NCI-H1417 treated with DMSO at 0.1 percent for 48 hours (cell line): ENCODE measurements around the gene LTA.

Experiments used
- DNase-seq: peaks from one replicate; lab custom pipeline; 2025; lab: John Stamatoyannopoulos, UW

The LTA gene

DNA sequence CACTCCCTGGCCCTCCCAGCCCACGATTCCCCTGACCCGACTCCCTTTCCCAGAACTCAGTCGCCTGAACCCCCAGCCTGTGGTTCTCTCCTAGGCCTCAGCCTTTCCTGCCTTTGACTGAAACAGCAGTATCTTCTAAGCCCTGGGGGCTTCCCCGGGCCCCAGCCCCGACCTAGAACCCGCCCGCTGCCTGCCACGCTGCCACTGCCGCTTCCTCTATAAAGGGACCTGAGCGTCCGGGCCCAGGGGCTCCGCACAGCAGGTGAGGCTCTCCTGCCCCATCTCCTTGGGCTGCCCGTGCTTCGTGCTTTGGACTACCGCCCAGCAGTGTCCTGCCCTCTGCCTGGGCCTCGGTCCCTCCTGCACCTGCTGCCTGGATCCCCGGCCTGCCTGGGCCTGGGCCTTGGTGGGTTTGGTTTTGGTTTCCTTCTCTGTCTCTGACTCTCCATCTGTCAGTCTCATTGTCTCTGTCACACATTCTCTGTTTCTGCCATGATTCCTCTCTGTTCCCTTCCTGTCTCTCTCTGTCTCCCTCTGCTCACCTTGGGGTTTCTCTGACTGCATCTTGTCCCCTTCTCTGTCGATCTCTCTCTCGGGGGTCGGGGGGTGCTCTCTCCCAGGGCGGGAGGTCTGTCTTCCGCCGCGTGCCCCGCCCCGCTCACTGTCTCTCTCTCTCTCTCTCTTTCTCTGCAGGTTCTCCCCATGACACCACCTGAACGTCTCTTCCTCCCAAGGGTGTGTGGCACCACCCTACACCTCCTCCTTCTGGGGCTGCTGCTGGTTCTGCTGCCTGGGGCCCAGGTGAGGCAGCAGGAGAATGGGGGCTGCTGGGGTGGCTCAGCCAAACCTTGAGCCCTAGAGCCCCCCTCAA, at the start of gene LTA:
LTA (plus strand) TSS at position 249 of the 871 bp plus-strand sequence; CDS start at position 703, 454 bp downstream.
- DNase-seq: no peak

GRCh38 chr6:31525553-31525931, 46.5 kb upstream of the LTA start:
- no peak for DNase-seq

DNA sequence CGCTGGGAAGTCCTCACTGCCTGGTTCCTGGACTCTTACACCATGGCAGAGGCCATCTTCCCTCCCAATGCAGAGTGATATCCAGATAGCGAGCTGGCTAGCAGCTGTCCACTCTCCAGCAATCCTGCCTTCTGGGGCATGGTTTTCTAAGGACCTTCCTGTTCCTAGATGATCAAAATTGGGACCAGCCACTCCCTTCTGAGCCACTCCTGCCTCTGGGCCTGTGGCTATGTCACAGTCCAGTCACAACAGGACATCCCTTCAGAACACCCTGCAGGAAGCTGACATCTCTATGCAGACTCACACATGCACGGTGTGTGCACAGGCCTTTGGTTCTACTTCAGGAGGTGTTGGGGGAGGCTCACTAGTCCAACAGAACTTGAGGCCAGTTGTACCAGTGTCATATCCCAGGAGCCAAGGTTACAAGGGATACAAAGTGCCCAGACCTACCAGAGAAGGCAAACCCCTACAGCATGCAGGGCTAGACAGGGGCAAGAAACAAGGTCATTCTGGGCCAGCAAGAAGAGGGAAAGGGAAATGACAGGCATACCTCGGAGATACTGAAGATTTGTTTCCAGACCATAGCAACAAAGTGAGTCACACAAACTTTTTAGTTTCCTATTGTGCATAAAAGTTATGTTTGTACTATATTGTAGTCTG, 46.0 kb upstream of the LTA start:
- DNase-seq: no peak

DNA sequence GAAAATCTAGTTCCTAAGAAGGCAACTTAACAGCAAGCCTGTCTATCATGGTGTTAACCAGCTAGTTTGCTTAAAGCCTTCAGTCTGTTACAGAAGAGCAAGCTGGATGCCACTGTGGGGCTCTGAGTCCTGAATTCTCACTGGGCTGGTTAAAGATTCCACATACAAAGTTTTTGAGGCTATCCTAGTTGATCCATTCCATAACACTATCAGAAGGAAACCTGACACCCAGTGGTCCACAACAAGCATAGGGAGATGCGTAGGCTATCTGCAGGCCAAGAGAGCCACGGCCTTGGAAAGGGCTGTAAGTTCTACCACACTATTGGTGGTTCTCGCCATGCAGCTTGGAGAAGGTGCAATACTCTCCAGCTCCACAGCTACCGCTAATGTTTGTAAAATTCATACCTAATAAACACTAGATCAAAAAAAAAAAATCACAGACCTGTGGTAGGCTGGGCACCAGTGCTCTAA, 43.7 kb upstream of the LTA start:
- no peak for DNase-seq

GRCh38 chr6:31528821-31529328, 43.2 kb upstream of the LTA start, which contains the start of gene MCCD1:
MCCD1 (plus strand) TSS chr6:31528962; CDS start chr6:31529015, 53 bp downstream.
- DNase-seq: no peak

- DNase-seq: no peak
Measured at GRCh38 chr6:31529329-31530150, 42.5 kb upstream of the LTA start.

GRCh38 chr6:31530659-31531058, 41.4 kb upstream of the LTA start:
- no peak for DNase-seq

- no peak for DNase-seq
Measured at GRCh38 chr6:31531162-31531561, 40.9 kb upstream of the LTA start.

DNA sequence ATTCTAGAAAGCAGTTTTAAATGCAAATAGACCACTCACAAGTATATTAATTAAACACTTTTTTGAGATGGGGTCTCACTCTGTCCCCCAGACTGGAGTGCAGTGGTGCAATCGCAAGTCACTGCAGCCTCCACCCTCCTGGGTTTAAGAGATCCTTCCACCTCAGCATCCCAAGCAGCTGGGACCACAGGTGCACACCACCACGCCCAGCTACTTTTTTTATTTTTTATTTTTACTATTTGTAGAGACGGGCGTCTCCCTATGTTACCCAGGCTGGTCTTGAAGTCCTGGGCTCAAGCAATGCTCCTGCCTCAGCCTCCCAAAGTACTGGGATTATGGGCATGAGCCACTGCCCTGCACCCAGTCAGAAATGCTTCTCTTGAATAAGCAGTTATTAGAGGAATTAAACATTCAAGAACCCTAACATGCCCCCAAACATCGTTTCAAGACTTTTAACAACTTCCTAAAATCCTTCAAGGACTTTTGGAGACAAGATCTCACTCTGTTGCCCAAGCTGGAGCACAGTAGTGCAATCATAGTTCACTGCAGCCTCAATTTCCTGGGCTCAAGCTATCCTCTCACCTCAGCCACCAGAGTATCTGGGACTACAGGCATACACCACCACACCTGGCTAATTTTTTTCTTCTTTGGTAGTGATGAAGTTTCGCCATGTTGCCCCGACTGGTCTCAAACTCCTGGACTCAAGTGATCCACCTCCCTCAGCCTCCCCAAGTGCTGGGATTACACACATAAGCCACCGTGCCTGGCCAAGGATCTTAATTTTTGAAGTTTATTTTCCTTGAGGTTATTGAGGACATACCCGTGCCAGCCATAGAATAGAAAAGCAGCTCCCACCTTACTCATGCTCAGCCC, 40.1 kb upstream of the LTA start:
- DNase-seq: no peak

GRCh38 chr6:31532644-31533454, 39.2 kb upstream of the LTA start:
- no peak for DNase-seq

- no peak for DNase-seq
Measured at GRCh38 chr6:31533455-31533841, 38.6 kb upstream of the LTA start.

GRCh38 chr6:31534011-31534410, 38.1 kb upstream of the LTA start:
- no peak for DNase-seq

- DNase-seq: no peak
Measured at GRCh38 chr6:31534521-31535040, 37.5 kb upstream of the LTA start.

GRCh38 chr6:31535538-31536324, 36.4 kb upstream of the LTA start:
- DNase-seq: no peak

GRCh38 chr6:31538805-31539400, 33.2 kb upstream of the LTA start:
- no peak for DNase-seq

DNA sequence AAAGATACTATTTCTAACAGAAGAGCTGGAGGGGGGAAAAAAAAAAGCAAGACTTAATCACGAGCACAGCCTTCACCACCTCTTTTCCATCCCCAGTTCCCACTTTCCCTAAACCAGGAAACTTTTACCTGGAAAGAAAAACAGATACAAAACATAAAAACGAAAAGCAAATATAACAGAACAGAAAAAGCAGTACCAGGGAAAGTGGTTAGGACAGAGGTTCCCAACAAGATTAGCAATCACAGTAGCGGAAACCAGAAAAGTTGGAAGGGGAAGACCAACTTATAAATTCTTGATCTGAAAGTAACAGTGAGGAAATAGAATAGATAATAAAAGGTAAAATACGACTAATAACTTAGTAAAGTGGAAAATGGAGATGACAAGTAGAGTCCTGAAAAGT, 31.4 kb upstream of the LTA start:
- no peak for DNase-seq

GRCh38 chr6:31541059-31541657, 30.9 kb upstream of the LTA start:
- no peak for DNase-seq
